ENCODE measurements around the gene NYAP1.
"Not testable (repeated sequence)": the region's sequence is repeated elsewhere in the genome, so short reads cannot be mapped to it uniquely, and the experiment has no call there.

Gene NYAP1

GRCh38 chr7:100483722-100484672 lies at the start of gene NYAP1:
Gene NYAP1, plus strand, starts transcription at chr7:100483927. Its CDS starts 1,385 bp downstream, at chr7:100485312.
- no peak for DNase-seq (ENCODE audit: low read depth in 1 of 2, low spot score in 1 of 2)

GRCh38 chr7:100434297-100435144 lies 49.2 kb upstream of the NYAP1 start:
- DNase-seq (ENCODE audit: low read depth in 1 of 2, low spot score in 1 of 2): no peak

GRCh38 chr7:100435401-100436304 lies 48.1 kb upstream of the NYAP1 start:
- DNase-seq (ENCODE audit: low read depth in 1 of 2, low spot score in 1 of 2): no peak

- no peak for DNase-seq (ENCODE audit: low read depth in 1 of 2, low spot score in 1 of 2)
Observed at GRCh38 chr7:100437150-100438100, 46.3 kb upstream of the NYAP1 start.

GRCh38 chr7:100438172-100438571 lies 45.6 kb upstream of the NYAP1 start:
- DNase-seq (ENCODE audit: low read depth in 1 of 2, low spot score in 1 of 2): no peak

GRCh38 chr7:100438731-100439130 lies 45.0 kb upstream of the NYAP1 start:
- not testable (repeated sequence) for DNase-seq (ENCODE audit: low read depth in 1 of 2, low spot score in 1 of 2)

- not testable (repeated sequence) for DNase-seq (ENCODE audit: low read depth in 1 of 2, low spot score in 1 of 2)
Observed at GRCh38 chr7:100439244-100439643, 44.5 kb upstream of the NYAP1 start.

- DNase-seq (ENCODE audit: low read depth in 1 of 2, low spot score in 1 of 2): no peak
Observed at GRCh38 chr7:100441641-100442535, 41.8 kb upstream of the NYAP1 start.

GRCh38 chr7:100443096-100443840 lies 40.5 kb upstream of the NYAP1 start:
- no peak for DNase-seq (ENCODE audit: low read depth in 1 of 2, low spot score in 1 of 2)

GRCh38 chr7:100444311-100445278 lies 39.1 kb upstream of the NYAP1 start:
- DNase-seq (ENCODE audit: low read depth in 1 of 2, low spot score in 1 of 2): no peak

GRCh38 chr7:100446040-100446439 lies 37.7 kb upstream of the NYAP1 start:
- no peak for DNase-seq (ENCODE audit: low read depth in 1 of 2, low spot score in 1 of 2)

GRCh38 chr7:100447363-100447762 lies 36.4 kb upstream of the NYAP1 start:
- DNase-seq (ENCODE audit: low read depth in 1 of 2, low spot score in 1 of 2): not testable (repeated sequence)

- no peak for DNase-seq (ENCODE audit: low read depth in 1 of 2, low spot score in 1 of 2)
Observed at GRCh38 chr7:100449190-100449795, 34.4 kb upstream of the NYAP1 start.

- DNase-seq (ENCODE audit: low read depth in 1 of 2, low spot score in 1 of 2): no peak
Observed at GRCh38 chr7:100452513-100452912, 31.2 kb upstream of the NYAP1 start.

GRCh38 chr7:100453854-100454253 lies 29.9 kb upstream of the NYAP1 start:
- not testable (repeated sequence) for DNase-seq (ENCODE audit: low read depth in 1 of 2, low spot score in 1 of 2)

GRCh38 chr7:100455206-100455605 lies 28.5 kb upstream of the NYAP1 start:
- DNase-seq (ENCODE audit: low read depth in 1 of 2, low spot score in 1 of 2): no peak

Measured in activated CD4-positive, alpha-beta T cell treated with anti-CD3 and anti-CD28 coated beads, Interleukin-2, amount 50 U/mL, for 24 hours (primary cell).